CD4-positive, alpha-beta T cell treated with Interleukin-17A for 4 hours (primary cell): ENCODE data around the gene HUNK.
"Not testable (repeated sequence)": the region's sequence is repeated elsewhere in the genome, so short reads cannot be mapped to it uniquely, and the experiment has no call there.

Experiments used
- DNase-seq: peaks from one replicate; pipeline ENCODE4 v3.0.0-alpha.2; 2020; ENCODE audit warnings: mixed read lengths

The HUNK gene

GRCh38 chr21:31924548-31924947 lies 51.7 kb downstream of the HUNK start:
- no peak for DNase-seq

DNA sequence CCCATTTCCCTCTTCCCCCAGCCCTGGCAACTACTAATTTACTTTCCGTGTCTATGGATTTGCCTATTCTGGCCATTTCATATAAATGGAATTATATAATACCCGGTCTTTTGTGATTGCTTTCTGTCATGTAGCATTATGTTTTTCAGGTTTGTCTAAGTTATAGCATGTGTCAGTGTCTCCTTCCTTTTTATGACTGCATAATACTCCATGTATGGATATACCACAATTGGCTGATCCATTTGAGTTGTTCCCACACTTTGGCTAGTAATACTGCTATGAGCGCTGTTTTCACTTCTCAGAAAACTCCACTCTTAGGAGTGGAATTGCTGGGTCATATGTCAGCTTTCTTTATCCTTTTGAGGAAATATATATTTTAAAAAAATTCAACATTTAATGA lies 53.7 kb downstream of the HUNK start:
- no peak for DNase-seq

DNA sequence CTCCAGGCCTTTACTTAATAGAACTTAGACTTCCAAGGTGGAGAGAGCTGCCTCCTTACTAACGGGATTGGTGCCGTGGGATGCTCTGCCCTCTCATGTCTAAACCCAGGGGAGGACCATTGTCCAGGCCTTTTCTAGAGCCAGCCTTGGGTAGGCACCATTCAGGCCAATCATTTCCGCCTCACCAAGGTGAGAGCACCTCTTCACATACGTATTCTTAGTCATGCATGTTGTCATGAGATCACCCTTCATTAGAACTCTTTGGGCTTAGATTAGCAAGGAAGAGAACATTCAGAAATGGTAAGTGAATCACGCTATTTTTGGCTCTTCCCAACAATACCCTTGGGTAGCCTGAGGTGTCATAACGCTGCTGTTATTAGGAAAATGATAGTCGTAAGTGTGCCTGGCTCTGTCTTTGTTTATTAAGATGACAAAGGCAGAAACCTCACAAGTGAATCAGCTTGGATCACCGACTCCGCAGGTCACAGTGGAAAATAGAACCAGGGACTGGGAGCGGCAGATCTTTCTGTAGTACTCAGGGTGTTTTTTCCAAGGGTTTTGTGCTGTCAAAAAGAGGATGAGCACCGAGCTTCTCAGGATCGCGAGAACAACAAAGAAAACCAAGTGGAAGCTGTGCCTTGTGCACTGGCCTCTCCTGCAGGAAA lies 55.0 kb downstream of the HUNK start:
- DNase-seq, result no peak

GRCh38 chr21:31928656-31929055 lies 55.8 kb downstream of the HUNK start:
- no peak for DNase-seq

DNA sequence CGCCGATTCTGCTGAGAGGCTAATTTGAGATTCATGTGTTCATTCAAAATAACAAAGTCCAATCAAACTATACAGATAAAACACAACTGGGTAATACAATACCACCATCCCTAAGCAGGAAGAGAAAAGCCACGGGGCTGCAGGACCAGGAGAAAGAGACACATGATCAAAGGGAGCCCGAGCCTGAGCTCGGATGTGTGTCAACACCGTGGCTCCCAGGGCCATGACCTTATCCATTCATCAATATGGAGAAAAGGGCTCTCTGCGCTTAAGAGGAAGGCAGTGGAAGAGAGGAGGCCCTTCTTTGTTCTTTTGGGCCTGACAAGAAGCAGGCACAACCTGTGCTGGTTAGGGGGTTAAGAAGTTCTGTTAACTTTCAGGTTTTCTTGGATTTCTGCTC lies 56.7 kb downstream of the HUNK start:
- no peak for DNase-seq

DNA sequence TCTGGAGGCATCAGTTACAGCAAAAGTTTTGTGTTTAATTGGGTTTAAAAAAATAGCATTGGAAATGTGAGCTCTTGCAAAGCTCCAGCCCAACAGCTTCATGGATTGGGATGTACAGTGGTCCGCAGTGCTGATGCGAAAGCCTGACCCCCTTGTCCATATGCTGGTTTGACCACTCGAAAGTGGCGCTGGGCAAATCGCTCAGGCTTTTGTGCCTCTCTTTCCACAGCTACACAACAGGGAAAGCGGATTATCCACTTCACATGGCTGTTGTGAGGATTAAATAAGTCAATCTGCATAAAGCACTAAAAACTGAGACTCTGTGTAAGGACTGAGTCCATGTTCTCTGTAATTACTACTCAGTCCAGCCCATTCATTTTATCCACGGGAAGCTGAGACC lies 57.2 kb downstream of the HUNK start:
- no peak for DNase-seq

- DNase-seq, result no peak
Measured at GRCh38 chr21:31931644-31932469, 59.0 kb downstream of the HUNK start.

GRCh38 chr21:31932470-31932764 lies 59.6 kb downstream of the HUNK start:
- no peak for DNase-seq

GRCh38 chr21:31937303-31937702 lies 64.5 kb downstream of the HUNK start:
- no peak for DNase-seq

DNA sequence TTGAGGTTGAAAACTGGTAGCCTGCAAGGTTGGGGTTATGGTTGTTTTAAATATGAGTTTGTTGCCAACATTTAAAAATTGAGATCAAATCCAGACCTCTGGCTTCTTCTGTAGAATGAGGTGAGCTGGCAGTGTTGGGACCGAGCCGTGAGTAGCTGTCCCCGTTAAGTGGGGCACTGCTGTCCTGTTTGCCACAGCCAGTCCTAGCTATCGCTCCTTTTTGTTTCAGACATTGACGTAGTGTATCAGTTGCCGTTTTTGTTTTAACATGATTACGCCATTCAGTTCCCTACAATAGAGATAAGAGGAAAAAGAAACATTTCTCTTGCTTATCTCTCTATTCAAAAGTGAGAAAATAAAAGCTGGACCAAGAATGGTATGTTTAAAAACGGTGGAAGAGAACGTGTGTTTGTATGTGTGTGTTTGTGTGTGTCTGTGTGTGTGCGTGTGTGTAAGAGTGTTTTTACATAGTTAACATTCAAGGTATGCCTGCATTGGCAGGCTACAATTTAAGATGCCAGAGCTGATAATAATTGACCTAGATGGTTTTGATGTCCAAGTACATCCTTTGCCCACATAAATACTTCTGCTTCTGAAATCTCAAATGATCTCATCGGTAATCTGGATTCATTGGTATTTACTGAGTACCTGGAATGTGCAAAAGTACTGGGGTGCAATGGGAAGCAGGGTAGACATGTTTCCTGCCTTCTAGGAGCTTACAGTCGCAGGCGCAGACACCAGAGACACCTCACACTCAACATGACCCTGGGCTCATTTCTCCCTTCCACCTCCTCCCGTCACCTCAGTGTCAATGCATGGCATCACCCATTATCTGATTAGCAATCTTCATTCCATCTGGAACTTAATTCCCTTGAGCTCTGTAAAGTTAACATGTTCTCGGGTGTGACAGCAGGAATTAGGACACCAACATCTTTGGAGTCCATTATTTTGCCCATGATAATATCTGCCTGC lies 65.8 kb downstream of the HUNK start:
- DNase-seq, result no peak

DNA sequence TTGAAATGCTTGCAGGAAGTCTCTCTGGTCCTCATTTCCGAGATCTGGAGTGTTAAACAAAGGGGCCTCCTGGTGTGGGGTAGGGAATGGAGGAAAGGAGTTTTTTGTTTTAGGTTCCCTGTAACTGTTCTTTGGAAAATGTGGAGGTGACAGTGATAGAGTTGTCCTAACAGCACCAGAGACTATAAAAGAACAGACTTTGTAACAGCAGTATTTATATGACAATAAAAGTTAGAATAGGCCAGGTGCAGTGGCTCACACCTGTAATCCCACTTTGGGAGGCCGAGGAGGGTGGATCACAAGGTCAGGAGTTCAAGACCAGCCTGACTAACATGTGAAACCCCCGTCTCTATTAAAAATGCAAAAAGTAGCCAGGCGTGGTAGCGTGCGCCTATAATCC lies 68.9 kb downstream of the HUNK start:
- no peak for DNase-seq

DNA sequence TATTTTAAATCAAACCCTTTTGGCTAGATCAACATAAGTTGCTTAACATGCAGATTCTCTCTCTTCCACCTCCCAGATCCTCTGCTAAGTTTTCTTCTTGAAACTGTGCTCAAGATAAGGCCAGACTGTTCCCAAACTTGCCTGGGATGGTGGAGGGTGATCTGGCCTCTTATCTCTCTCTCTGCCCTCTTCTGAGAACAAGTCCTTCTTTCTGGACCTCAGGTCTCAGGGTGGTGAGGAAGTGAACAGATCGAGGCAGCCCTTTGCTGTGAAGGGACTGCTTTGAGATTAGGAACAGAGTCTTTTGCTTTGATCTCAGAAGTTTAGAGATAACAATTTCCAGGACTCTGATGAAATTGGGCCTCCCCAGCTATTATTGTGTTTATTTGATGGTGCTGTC lies 70.7 kb downstream of the HUNK start:
- DNase-seq, result no peak

- DNase-seq, result no peak
Measured at GRCh38 chr21:31945141-31945540, 72.3 kb downstream of the HUNK start.

DNA sequence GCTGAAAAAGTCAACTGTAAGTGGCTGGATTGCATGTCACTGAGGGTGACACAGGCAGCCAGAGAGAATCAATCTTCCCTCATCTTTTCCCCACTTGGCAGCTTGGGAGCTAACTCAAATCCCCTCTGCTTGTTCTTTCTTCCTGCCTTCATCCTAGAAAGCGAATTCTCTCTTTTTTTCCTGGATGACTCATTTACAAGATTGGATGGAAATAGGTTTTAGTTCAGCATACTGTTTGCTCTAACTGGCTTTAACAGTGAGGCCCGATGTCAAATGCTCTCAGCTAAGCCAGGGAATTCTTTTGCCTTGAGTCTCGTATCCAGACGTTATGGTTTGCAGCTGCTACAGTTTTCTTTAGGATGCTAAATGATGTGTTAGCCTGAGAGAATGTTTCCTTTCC lies 72.7 kb downstream of the HUNK start:
- no peak for DNase-seq

GRCh38 chr21:31946231-31946630 lies 73.4 kb downstream of the HUNK start:
- no peak for DNase-seq

- not testable (repeated sequence) for DNase-seq
Measured at GRCh38 chr21:31946876-31947550, 74.2 kb downstream of the HUNK start.

GRCh38 chr21:31948676-31949075 lies 75.9 kb downstream of the HUNK start:
- no peak for DNase-seq

DNA sequence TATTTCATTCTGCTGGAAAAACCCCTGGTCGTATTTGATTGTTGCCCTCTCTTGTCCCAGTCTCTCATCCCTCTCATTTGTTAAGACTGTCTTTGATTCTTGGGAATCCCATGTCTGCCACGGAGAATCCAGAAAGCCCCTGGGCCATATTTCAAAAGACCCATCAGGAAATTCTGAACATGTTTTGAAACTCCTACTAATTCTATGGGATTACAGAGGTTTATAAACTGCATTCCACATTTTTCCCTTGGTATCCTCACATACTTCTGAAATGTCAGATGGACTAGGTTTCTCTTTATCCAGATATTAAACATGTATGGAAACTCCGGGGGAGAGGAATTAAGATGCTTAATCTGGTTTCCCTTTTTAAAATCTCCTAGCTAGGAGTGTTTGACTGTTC lies 80.0 kb downstream of the HUNK start:
- no peak for DNase-seq

GRCh38 chr21:31957631-31958030 lies 84.8 kb downstream of the HUNK start:
- peak; percentile 17 for DNase-seq

- no peak for DNase-seq
Measured at GRCh38 chr21:31959881-31960280, 87.1 kb downstream of the HUNK start.

DNA sequence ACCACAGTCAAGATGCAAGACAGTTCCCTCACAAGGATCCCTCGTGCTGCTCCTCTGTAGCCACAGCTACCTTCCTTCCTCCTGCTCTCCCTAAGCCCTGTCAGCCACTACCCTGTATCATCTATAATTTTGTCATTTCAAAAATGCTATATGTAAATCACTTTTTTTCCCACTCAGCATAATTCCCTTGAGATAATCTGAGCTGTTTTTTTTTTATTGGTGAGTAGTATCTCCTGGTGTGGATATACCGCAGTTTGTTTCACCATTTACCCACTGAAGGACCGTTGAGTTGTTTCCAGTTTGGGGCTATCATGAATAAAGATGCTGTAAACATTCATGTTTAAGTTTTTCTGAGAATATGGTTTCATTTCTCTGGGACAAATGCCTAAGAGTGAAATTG lies 88.2 kb downstream of the HUNK start:
- DNase-seq, result no peak

GRCh38 chr21:31961704-31962103 lies 88.9 kb downstream of the HUNK start:
- DNase-seq, result no peak

DNA sequence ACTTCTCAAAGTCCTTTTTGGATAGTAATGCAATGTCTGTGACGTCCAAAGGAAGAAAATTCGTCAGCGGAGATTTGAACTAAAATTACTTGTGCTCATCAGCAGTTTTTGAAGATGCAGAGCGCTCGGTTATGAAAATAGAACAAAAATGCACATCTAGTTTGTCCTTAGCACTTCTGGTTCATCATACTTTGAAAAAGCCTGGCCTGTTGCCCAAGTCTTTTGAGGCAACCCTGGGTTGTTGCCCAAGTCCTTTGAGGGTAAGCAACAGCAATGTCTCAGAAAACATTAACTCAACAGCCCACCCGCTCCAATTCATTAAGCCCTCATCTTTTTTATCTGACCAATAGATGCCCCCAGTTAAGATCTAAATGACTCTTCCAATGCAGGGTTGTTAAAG lies 91.9 kb downstream of the HUNK start:
- no peak for DNase-seq
